GM12801 (cell line): Measurements from ENCODE around the gene CCL24.

ENCODE experiments used
- CTCF ChIP-seq: IDR thresholded peaks from one replicate; pipeline ENCODE4 v1.5.1; 2011; ENCODE audit warnings: control low read depth; ENCODE audit not compliant: insufficient read length; ENCODE audit errors: extremely low read depth

The CCL24 gene

DNA sequence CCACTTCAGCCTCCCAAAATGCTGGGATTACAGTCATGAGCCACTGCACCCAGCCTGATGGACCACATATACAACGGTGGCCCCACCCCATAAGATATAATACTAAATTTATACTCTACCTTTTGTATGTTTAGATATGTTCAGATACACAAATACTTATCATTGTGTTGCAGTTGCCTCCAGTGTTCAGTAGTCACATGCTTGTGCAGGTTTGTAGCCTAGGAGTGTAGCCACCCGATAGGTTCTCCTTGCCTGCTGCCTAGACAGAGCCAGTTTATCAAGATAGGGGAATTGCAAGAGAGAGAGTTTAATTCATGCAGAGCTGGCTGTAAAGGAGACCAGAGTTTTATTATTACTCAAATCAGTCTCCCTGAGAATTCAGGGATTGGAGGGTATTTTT is 9.6 kb downstream of the CCL24 start:
- no peak for TF ChIP-seq CTCF

DNA sequence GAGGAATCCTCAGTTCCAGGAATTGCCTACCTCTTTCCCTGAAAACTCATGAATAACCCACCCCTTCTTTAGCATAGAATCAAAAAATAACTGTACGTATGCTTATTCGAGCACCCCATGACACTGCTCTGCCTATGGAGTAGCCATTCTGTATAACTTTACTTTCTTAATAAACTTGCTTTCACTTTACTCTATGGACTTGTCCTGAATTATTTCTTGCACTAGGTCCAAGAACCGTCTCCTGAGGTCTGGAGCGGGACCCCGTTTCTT is 11.1 kb downstream of the CCL24 start:
- no peak for TF ChIP-seq CTCF

- TF ChIP-seq CTCF = no peak
Observed at GRCh38 chr7:75798770-75799169, 14.8 kb downstream of the CCL24 start.

- no peak for TF ChIP-seq CTCF
Observed at GRCh38 chr7:75796420-75796819, 17.2 kb downstream of the CCL24 start.

- no peak for TF ChIP-seq CTCF
Observed at GRCh38 chr7:75795831-75796285, 17.7 kb downstream of the CCL24 start.

DNA sequence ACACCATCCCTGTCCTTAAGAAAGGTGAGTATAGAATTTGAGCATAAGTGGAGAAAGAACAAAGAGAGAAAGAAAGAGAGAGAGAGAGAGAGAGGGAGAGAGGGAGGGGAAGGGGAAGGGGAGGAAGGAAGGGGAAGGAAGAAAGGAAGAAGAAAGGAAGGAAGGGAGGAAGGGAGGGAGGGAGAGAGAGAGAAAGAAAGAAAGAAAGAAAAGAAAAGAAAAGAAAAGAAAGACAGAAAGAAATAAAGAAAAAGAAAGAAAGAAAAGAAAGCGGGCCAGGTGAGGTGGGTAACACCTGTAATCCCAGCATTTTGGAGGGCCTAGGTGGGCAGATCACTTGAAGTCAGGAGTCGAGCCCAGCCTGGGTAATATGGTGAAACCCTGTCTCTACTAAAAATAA is 19.9 kb downstream of the CCL24 start:
- no peak for TF ChIP-seq CTCF

- no peak for TF ChIP-seq CTCF
Observed at GRCh38 chr7:75789361-75789924, 24.2 kb downstream of the CCL24 start.
